HCEC 1CT (cell line): Measurements from ENCODE around the gene SMIM23.

ENCODE experiments used
- DNase-seq: peaks from one replicate; pipeline ENCODE4 v3.0.0-alpha.2; 2017

The SMIM23 gene

DNA sequence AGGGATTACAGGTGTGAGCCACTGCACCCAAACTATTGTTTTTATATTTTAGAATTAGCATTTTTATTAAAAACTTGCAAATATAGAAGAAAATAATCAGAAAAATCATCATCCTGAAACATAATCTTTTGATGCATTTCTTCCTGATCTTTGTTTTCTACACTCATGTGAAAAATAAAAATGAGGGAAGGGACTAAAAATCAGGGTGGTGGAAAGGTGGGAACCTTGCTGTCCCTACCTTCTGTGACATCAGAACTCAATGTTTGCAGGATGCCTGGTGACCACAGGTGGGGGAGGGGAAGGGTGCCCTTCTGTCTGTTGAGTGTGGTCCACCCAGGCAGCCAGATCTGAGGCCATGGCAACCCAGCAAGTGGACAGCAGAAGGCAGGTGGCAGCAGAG is at the start of gene SMIM23:
Gene SMIM23 (plus strand): TSS at position 301 of the 400 bp plus-strand sequence. CDS start 55 bp downstream, at position 356.
- DNase-seq = no peak

DNA sequence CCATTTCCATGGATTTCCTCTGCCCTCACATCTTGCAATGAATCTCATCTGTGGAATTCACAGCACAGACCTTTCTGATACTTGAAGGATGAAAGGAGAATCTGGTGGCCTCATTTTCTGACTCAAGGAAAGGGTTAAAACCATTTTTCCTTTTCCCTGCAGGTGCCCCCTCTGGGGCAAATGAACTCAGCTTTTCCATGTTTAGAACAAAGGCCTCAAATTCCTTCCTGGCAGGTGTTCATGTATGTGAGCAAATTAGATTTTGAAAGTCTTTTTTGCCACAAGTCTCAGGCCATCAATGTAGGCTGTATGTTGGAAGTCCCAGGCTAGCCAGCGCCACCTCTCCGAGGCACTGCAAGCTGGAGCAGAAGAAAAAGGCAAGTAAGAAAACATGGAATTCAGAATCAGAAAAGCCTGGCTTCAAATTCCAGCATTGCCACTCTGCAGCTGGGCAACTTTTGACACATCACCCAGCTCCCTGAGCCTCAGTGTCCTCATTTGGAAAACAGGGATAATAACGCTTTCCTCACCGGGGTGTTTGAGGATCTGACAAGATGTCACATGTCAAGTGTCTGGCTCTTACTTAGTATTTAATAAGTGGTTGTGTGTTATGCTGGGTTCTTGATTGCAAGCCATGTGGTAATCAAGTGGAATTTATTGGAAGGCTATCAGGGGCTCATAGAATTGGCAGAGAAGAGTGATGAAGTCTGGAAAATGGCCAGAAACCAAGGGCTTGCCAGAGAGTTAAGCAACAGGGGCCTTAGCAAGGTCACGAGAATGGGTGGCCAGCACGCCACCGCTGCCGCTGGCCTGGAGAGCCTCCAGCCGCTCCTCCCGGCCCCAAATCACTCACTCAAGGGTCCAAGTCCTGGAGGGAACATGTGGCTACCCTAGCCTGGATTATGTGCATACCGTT is 48.4 kb upstream of the SMIM23 start:
- DNase-seq = no peak

GRCh38 chr5:171738501-171738900 is 47.1 kb upstream of the SMIM23 start:
- DNase-seq = no peak

DNA sequence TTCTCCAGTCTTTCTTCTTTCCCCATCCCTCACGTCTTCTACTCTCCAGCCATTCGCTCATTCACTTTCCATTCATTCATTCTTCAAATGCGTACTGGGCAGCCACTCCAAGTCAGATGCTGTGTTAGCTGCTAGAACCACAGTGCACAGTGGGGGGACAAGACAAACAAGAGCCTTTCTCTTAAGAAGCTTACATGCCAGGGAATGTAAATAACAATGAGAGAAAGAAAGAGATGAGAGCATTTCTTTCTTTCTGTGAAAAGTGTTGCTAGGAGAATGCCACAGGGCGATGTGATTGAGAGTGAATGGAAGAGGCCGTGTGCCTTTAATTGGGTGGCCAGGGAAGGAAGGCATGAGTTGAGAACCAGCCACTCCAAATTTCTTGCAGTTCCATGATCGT is 46.3 kb upstream of the SMIM23 start:
- DNase-seq = no peak

GRCh38 chr5:171743436-171744076 is 42.1 kb upstream of the SMIM23 start:
- no peak for DNase-seq

DNA sequence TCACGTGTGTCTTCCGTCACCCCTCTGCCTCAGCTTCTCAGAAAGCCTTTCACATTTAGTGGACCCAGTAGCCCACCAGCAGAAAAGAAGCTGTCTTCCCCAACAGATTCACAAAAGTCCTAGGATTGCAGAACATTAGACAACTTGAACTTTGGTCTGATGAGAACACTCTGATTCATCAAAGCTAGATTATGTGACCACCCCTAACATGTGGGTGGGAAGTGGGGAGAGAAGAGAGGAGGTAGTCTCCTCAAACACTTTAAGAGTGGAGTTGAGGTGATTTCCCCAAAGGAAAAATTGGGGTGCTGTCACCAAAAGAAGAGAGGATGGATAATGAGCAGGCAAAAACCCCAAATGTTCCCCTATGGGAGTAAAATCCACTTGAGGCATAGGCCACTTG is 41.4 kb upstream of the SMIM23 start:
- DNase-seq = no peak

DNA sequence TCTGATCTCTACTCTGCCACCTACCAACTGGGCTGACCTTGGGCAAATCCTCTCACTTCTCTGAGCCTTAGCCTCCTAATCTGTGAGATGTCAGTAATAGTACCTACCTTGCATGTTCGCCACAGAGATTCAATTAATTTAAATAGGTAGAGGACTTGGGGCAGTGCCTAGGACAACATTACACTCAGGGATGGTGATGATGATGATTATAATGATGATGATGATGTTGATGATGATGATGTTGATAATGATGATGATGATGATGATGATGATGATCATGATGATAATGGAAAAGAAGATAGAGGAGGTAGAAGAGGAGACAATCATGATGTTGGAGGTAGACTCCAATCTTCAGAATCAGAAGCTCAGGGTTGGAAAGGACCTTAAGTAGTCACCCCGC is 40.7 kb upstream of the SMIM23 start:
- DNase-seq = no peak

- DNase-seq = no peak
These were observed 40.0 kb upstream of the SMIM23 start for GRCh38 chr5:171745602-171746001.

- DNase-seq = no peak
These were observed 38.4 kb upstream of the SMIM23 start for GRCh38 chr5:171747061-171747859.

- DNase-seq = no peak
These were observed 36.9 kb upstream of the SMIM23 start for GRCh38 chr5:171748720-171749119.

GRCh38 chr5:171749365-171749764 is 36.3 kb upstream of the SMIM23 start:
- no peak for DNase-seq

GRCh38 chr5:171750311-171750788 is 35.3 kb upstream of the SMIM23 start:
- no peak for DNase-seq

DNA sequence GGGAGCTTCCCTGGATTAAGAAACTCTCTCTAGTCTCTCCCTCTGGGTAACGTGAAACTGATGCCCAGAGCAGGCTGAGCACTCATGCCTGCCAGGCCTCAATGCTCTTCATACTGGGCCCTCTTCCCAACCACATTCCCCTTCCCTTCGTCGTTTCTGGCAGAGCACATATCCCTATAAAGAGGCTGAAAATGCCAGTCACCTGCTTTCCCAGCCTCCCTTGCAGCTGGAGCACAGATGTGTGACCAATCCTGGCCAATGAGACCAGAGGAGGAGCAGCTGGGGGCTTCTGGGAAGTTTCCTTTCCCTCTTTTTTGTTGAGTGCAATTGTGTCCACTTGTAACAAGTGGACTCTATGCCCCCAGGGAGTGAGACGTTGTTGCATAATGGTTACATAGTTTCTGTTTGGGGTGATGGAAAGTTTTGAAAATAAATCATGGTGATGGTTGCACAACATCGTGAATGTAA is 30.2 kb upstream of the SMIM23 start:
- no peak for DNase-seq

- peak; percentile 94 for DNase-seq
These were observed 27.6 kb upstream of the SMIM23 start for GRCh38 chr5:171757853-171758535.

GRCh38 chr5:171759777-171760176 is 25.8 kb upstream of the SMIM23 start:
- DNase-seq = no peak

DNA sequence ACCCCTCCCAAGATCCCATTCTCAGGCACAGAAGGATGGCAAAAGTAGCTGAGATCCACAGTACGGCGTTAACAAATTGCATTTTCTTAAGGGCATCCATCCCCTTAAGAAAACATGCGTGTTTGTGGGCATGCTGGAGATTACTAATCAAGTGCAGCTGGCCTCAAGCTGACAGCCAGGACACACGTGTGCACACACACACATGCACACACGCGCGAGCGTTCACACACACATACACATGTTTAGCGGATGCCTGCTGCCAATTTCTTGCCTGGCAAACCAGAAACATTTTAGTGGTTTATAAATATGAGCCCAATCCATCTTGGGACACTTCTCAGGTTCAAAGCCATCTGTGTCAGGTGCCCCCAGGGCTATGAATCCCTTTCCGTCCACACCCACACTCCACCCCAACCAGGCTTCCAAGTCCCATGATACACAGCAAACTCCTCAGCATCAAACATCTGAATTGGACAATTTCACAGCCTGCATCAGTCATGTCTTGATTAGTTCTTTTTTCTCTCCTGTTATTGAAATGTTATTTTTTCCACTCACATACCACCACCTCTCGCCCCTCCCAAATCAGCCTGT is 23.5 kb upstream of the SMIM23 start:
- DNase-seq = no peak

DNA sequence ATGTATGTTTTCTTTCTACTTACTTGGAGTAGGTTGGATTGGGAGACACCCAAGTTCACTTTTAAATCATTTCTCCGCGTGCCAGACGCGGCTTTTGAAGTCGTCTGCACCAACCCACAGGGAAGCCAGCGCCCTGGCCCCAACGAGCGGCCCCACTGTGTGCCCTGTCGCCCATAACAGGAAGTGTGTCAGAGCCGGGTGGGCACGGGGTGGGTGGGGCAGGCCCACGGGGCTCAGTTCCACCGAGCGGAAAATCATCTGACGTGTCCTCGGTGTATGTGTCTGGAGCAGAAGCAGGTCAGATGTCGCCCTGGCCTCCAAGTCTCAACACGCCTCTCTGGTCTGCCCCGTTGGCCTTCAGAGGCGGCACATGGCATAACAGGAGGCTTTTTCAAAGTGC is 22.7 kb upstream of the SMIM23 start:
- no peak for DNase-seq

DNA sequence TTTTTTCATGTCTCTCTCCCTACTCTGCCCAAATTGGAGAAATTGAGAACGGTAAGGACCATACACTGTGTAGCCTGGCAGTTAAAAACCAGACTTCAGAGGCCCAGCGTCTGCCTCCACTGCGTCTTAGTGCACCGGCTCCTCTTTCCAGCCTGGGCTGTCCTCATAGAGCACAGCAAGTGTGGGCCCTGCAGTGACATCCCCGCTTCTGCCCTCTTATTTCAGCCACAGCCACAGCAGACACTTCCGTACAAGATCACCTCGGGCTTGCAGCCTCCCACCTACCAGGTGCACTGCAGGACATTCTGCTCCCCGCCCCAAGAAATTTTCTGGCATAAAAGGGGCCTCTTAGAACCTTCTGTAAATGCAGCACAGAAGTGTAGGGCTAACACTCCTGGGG is 21.4 kb upstream of the SMIM23 start:
- no peak for DNase-seq

DNA sequence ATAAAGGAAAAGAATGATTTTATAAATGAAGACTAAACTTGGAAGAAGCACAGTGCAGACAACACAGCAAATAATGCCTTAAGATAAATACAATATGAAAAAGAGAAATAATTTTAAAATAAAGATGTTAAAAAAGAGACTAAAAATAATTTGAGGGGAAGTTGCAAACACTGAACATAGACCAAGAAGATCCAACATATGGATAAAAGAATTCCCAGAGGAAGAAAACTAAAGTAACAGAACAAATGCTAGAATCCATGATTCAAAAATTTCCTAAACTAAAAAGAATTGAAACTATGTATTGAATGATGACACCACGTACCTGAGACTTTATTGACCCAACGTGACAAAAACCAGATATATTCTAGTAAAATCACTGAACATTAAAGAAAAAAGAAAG is 18.7 kb upstream of the SMIM23 start:
- DNase-seq = no peak

- DNase-seq = no peak
These were observed 15.5 kb upstream of the SMIM23 start for GRCh38 chr5:171770153-171770552.

DNA sequence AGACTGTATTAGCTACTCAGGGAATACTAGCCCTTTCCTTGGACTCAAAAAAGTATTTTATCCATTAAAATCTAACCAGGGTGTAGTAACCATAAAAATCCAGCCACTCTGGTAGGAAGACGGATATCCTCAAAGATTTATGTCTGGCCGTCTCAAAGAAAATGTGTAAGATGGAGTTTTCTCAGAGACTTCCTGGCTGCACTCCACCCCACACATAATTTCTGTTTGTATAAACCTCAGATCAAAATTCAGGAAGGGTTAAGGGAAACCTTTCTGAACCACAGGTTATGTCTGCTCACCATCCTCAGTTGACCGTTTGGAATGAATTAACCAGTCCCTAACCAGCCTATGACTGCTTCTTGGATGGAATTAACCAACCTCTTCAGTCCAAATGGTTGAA is 13.8 kb upstream of the SMIM23 start:
- DNase-seq = no peak

DNA sequence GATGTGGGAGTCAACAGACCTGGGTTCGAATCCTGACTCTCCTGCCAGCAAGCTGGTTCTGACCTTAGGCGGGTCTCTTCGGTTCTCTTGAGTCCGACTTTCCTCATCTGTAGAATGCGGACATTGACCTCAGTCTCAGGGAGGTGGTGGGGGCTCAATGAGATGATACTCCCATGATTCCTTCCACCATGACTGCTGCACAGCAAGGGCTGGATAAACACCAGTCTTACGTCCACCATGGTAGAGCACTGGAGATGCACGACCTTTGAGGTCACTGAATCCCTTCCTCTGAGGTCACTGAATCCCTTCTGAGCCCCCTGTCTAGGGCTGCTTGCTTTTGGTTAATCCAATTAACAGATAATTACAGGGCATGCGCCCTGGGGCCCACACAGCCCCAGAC is 12.5 kb upstream of the SMIM23 start:
- no peak for DNase-seq
